ENCODE results near the gene PLPPR1.

GRCh38 chr9:101068696-101069095 is 40.2 kb downstream of the PLPPR1 start:
- TF ChIP-seq CTCF (conservative IDR thresholded peaks at IDR 0.05; ENCODE audit: low read depth in 2 of 2) (no peak), REST (IDR thresholded peaks at IDR 0.05; ENCODE audit: unreplicated experiment) (no peak), EZH2 (IDR thresholded peaks at IDR 0.05; ENCODE audit: low read depth, unreplicated experiment) (no peak), POLR2AphosphoS5 (IDR thresholded peaks at IDR 0.05; ENCODE audit: low read depth) (no peak), STAT1 (IDR thresholded peaks at IDR 0.05; ENCODE audit: unreplicated experiment) (no peak), ZNF331 (CRISPR knock-in tag; IDR thresholded peaks at IDR 0.05; ENCODE audit: low read depth) (no peak), JUNB (IDR thresholded peaks at IDR 0.05; ENCODE audit: unreplicated experiment) (no peak), ZNF114 (CRISPR knock-in tag; IDR thresholded peaks at IDR 0.05) (no peak), CREB1 (CRISPR knock-in tag; IDR thresholded peaks at IDR 0.05; ENCODE audit: low read depth) (no peak), ZNF462 (CRISPR knock-in tag; IDR thresholded peaks at IDR 0.05) (no peak)

Data from GM23338 (cell line).